Fibroblast of lung (primary cell): ENCODE measurements around the gene SYS1. TPM values are rescaled to one million over a fixed set of nuclear protein-coding genes. Genes with fewer than 3 reads are reported as not detected.

Experiments
- DNase-seq, 2 donors: peaks; one replicate each; pipeline versions ENCODE4 v3.0.0 to v3.0.0-alpha.2; 2010; ENCODE audit warnings: low read depth in 2 of 2
- H2AFZ ChIP-seq: 2 replicates; pipeline ENCODE4 v1.5.1; 2012; ENCODE audit warnings: low read length, control low read depth, inconsistent platforms
- H3K27ac ChIP-seq: 2 replicates; pipeline ENCODE4 v1.5.1; 2011; ENCODE audit warnings: low read length, control low read depth; ENCODE audit not compliant: insufficient read depth
- H3K27me3 ChIP-seq: 2 replicates; pipeline ENCODE4 v1.5.1; 2011; ENCODE audit warnings: mild to moderate bottlenecking, low read length; ENCODE audit not compliant: control insufficient read depth, insufficient read depth
- H3K36me3 ChIP-seq: 2 replicates; pipeline ENCODE4 v1.5.1; 2011; ENCODE audit warnings: low read length; ENCODE audit not compliant: control insufficient read depth, insufficient read depth
- H3K4me1 ChIP-seq: 2 replicates; pipeline ENCODE4 v1.5.1; 2011; ENCODE audit warnings: low read length; ENCODE audit not compliant: control insufficient read depth, insufficient read depth; ENCODE audit errors: extremely low read depth
- H3K4me2 ChIP-seq: 2 replicates; pipeline ENCODE4 v1.5.1; 2011; ENCODE audit warnings: low read length, control low read depth; ENCODE audit not compliant: insufficient read depth; ENCODE audit errors: extremely low read depth
- H3K4me3 ChIP-seq, 4 experiments: fragments of 200-600 bp in 1 of 4; sonication (generic) in 1 of 4; replicated peaks in 1 of 4; 2 replicates each; pipeline ENCODE4 v1.5.1; 2011 to 2016; ENCODE audit warnings: low read length in 4 of 4, low read depth in 3 of 4, mild to moderate bottlenecking in 3 of 4, control low read depth in 2 of 4, inconsistent platforms in 1 of 4, mixed read lengths in 1 of 4; ENCODE audit not compliant: insufficient read depth in 1 of 4; ENCODE audit errors: control extremely low read depth in 1 of 4
- H3K79me2 ChIP-seq: 2 replicates; pipeline ENCODE4 v1.5.1; 2012; ENCODE audit warnings: mild to moderate bottlenecking, low read length, inconsistent platforms; ENCODE audit not compliant: control insufficient read depth, insufficient read depth
- H3K9ac ChIP-seq: 2 replicates; pipeline ENCODE4 v1.5.1; 2011; ENCODE audit warnings: mild to moderate bottlenecking, low read length, control low read depth; ENCODE audit not compliant: insufficient read depth
- H3K9me3 ChIP-seq: 2 replicates; pipeline ENCODE4 v1.5.1; 2012; ENCODE audit warnings: low read depth, low read length; ENCODE audit not compliant: control insufficient read depth, insufficient read depth
- H4K20me1 ChIP-seq: 2 replicates; pipeline ENCODE4 v1.5.1; 2011; ENCODE audit warnings: low read length; ENCODE audit not compliant: control insufficient read depth, insufficient read depth; ENCODE audit errors: extremely low read depth
- EZH2 ChIP-seq: IDR thresholded peaks from 2 replicates; pipeline ENCODE4 v1.5.1; 2012; ENCODE audit warnings: low read length, control low read depth, mild to moderate bottlenecking; ENCODE audit errors: missing control alignments
- polyA plus RNA-seq, 2 donors: library from polyadenylated mRNA; depleted of rRNA in 1 of 2; stranded (reverse) in 1 of 2; unstranded in 1 of 2; fragments of >200 nt; gene quantifications; 2 replicates each; pipeline ENCODE4 v1.2.1, GENCODE V29; 2011 to 2012; ENCODE audit warnings: missing spikeins in 1 of 2
- total RNA-seq: library from RNA; depleted of rRNA; stranded (reverse); fragments of >200 nt; gene quantifications from 2 replicates; pipeline ENCODE4 v1.2.1, GENCODE V29; 2014
- TF ChIP-seq, protein P1 (sequence below), 2 donors: IDR thresholded peaks in 1 of 2; conservative IDR thresholded peaks in 1 of 2; 1 replicate in 1 of 2; 2 replicates in 1 of 2; pipeline ENCODE4 v1.5.1; 2011 to 2012; ENCODE audit warnings: low read length in 2 of 2, control low read depth in 1 of 2, inconsistent platforms in 1 of 2, low read depth in 1 of 2, mild to moderate bottlenecking in 1 of 2

Gene SYS1
- total and polyA plus RNA-seq, 2 donors (not counting 1 experiment from before 2014, with no cell fraction given), result 20.5 to 23.4 TPM

DNA sequence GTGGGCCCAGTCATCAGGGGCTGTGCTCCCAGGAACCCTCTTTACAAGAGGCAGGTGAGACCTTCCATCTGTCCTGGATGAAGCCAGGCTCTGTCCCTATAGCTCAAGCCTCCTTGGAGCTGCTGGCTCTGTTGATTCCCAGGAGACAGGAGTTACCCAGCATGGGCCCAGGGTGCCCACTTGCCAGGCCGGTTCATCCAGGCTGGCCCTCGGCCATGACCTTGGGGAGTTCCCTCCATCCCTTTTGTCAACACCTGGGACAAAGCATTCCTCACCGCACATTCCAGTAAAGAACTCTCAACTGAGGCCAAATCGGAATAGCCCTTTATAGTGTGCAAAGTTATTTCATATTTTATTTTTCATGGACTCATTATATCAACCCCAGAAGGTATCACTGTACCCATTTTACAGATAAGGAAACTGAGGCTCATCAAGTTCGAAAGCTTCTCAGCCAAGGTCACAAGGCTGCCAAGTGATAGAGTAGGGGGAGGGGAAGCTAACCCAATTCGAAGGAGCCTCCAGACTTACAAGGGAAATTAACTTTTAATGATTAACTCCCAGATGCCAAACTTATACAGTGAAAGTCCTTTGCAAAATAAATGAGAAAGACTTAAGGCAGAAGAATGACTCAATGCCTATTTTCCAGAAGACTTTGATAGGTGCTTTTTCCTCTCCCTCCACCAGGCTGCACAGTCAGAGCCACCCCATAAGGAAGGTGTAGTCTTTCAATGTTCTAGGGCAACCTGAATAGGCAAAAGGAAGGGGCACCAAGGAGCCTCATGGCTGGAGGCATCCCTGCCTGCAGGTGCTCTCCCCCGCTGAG, 33.2 kb upstream of the SYS1 start:
- Histone ChIP-seq H3K36me3 (peaks cover 31% of the 10 kb centered on the region), H3K4me1 (no peaks in the 10 kb centered on the region), H3K27me3 (no peaks in the 10 kb centered on the region), H3K79me2 (peaks cover 25% of the 10 kb centered on the region), H3K4me3 (no peak overlapping the region), H2AFZ (no peak overlapping the region), H3K27ac (no peak overlapping the region), H3K9ac (no peak overlapping the region), H3K4me2 (no peak overlapping the region), H4K20me1 (no peaks in the 10 kb centered on the region), H3K9me3 (no peaks in the 10 kb centered on the region)
- DNase-seq, result no peak
- no peak for TF ChIP-seq EZH2
- TF ChIP-seq, protein P1, sequence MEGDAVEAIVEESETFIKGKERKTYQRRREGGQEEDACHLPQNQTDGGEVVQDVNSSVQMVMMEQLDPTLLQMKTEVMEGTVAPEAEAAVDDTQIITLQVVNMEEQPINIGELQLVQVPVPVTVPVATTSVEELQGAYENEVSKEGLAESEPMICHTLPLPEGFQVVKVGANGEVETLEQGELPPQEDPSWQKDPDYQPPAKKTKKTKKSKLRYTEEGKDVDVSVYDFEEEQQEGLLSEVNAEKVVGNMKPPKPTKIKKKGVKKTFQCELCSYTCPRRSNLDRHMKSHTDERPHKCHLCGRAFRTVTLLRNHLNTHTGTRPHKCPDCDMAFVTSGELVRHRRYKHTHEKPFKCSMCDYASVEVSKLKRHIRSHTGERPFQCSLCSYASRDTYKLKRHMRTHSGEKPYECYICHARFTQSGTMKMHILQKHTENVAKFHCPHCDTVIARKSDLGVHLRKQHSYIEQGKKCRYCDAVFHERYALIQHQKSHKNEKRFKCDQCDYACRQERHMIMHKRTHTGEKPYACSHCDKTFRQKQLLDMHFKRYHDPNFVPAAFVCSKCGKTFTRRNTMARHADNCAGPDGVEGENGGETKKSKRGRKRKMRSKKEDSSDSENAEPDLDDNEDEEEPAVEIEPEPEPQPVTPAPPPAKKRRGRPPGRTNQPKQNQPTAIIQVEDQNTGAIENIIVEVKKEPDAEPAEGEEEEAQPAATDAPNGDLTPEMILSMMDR (conservative IDR thresholded peaks at IDR 0.05 in 1 of 2, IDR thresholded peaks at IDR 0.05 in 1 of 2; ENCODE audit: low read depth in 1 of 2, low read length in 2 of 2), result no peak

DNA sequence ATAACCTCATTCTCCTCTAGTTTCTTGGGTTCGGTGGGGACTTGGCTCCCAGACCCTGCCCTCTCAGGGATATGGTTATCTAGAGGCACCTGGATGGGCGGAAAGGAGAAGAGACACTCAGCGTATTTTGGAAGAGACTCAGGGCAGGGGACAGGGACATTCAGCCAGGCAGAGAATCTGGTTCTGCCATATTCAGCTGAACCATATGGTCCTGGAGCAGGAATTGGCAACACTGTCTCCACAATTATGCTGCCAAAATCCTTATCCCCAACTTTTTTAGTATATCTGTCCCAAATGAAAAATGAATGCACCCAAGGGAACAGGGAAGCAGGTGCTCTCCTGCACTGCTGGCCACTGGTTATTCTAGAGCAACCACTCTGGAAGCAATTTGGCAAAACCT, 32.5 kb upstream of the SYS1 start:
- Histone ChIP-seq H3K4me2 (no peak overlapping the region), H3K79me2 (peaks cover 33% of the 10 kb centered on the region), H3K4me3 (no peak overlapping the region), H2AFZ (no peak overlapping the region), H3K36me3 (peaks cover 32% of the 10 kb centered on the region), H3K27me3 (no peaks in the 10 kb centered on the region), H3K27ac (no peak overlapping the region), H3K4me1 (peaks cover under 1% of the 10 kb centered on the region), H4K20me1 (no peaks in the 10 kb centered on the region), H3K9ac (no peak overlapping the region), H3K9me3 (no peaks in the 10 kb centered on the region)
- DNase-seq, result no peak
- TF ChIP-seq, protein P1 (conservative IDR thresholded peaks at IDR 0.05 in 1 of 2, IDR thresholded peaks at IDR 0.05 in 1 of 2; ENCODE audit: low read depth in 1 of 2, low read length in 2 of 2), result no peak
- no peak for TF ChIP-seq EZH2

DNA sequence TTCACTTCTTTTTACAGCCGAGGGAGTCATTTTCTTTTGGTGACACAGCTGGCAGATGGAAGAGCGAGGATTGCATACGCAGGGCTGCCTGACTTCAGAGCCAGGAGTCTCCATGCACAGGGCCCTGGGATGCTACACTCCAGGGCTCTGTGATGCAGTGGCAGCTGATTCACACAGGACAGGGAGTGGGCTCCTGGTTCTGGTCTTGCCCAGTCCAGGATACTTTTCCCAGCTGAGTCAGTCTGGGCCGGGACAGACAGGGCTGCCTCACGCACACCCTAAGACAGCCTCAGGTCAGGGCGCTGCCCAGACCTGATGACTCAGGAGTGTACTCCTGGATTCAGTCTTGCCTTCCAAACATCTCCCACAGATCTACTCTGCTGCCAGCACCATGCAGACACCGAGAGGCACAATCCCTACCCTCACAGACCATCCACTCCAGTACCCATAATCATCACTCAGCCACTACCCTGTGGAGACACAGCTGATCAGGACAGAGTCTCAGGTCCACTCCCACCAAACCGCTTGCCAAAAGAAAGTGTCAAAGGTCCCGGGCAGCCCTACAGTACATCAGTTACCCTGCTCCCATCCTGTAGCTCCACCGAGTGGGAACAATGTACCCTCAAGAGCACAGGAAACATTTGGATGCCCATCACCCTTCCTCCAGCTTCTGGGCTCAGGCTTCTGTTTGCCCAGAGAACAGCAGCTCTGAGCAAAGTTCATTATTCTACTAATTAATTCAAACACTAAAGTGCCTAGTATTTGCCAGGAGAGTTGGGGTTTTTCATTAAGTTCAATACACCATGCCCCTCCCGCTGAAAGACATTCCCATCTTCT, 26.2 kb upstream of the SYS1 start:
- H3K4me1 ChIP-seq, result peaks cover 50% of the 10 kb centered on the region
- H3K79me2 ChIP-seq, result peaks cover 68% of the 10 kb centered on the region
- H2AFZ ChIP-seq, result no peak overlapping the region

More for the DNA sequence above, 26.2 kb upstream of the SYS1 start:
- Histone ChIP-seq H3K9me3 (no peaks in the 10 kb centered on the region), H3K9ac (peak overlapping the region; percentile 51), H3K36me3 (peaks cover 25% of the 10 kb centered on the region), H3K4me3 (peak overlapping the region in 2 of 4 experiments; percentile 0 to 12), H4K20me1 (no peaks in the 10 kb centered on the region), H3K4me2 (peak overlapping the region; percentile 81), H3K27me3 (no peaks in the 10 kb centered on the region), H3K27ac (peak overlapping the region; percentile 99)
- TF ChIP-seq EZH2, result no peak
- TF ChIP-seq, protein P1 (conservative IDR thresholded peaks at IDR 0.05 in 1 of 2, IDR thresholded peaks at IDR 0.05 in 1 of 2; ENCODE audit: low read depth in 1 of 2, low read length in 2 of 2), result no peak
- peak; percentile 70 to 97 for DNase-seq
